ENCODE measurements around the gene LRFN4.

Gene LRFN4

GRCh38 chr11:66845143-66845875 lies 11.6 kb upstream of the LRFN4 start:
- no peak overlapping the region for H3K4me3 ChIP-seq (ENCODE audit: low read depth, low read length)
- no peak for TF ChIP-seq CTCF (IDR thresholded peaks at IDR 0.05; ENCODE audit: low read depth, low read length)

GRCh38 chr11:66845876-66846212 lies 11.0 kb upstream of the LRFN4 start:
- H3K4me3 ChIP-seq (ENCODE audit: low read depth, low read length): no peak overlapping the region
- TF ChIP-seq CTCF (IDR thresholded peaks at IDR 0.05; ENCODE audit: low read depth, low read length): no peak

GRCh38 chr11:66846671-66847091 lies 10.2 kb upstream of the LRFN4 start:
- no peak overlapping the region for H3K4me3 ChIP-seq (ENCODE audit: low read depth, low read length)
- TF ChIP-seq CTCF (IDR thresholded peaks at IDR 0.05; ENCODE audit: low read depth, low read length): no peak

GRCh38 chr11:66847461-66848232 lies 9.2 kb upstream of the LRFN4 start:
- TF ChIP-seq CTCF (IDR thresholded peaks at IDR 0.05; ENCODE audit: low read depth, low read length): no peak

GRCh38 chr11:66848671-66849500 lies 8.0 kb upstream of the LRFN4 start:
- TF ChIP-seq CTCF (IDR thresholded peaks at IDR 0.05; ENCODE audit: low read depth, low read length): no peak
- H3K4me3 ChIP-seq (ENCODE audit: low read depth, low read length): no peak overlapping the region

More at GRCh38 chr11:66847461-66848232, 9.2 kb upstream of the LRFN4 start:
- H3K4me3 ChIP-seq (ENCODE audit: low read depth, low read length): no peak overlapping the region

GRCh38 chr11:66849501-66850234 lies 7.2 kb upstream of the LRFN4 start:
- no peak for TF ChIP-seq CTCF (IDR thresholded peaks at IDR 0.05; ENCODE audit: low read depth, low read length)
- no peak overlapping the region for H3K4me3 ChIP-seq (ENCODE audit: low read depth, low read length)

Measured in WI38 (cell line).